ENCODE results near the gene CD8B2.

DNA sequence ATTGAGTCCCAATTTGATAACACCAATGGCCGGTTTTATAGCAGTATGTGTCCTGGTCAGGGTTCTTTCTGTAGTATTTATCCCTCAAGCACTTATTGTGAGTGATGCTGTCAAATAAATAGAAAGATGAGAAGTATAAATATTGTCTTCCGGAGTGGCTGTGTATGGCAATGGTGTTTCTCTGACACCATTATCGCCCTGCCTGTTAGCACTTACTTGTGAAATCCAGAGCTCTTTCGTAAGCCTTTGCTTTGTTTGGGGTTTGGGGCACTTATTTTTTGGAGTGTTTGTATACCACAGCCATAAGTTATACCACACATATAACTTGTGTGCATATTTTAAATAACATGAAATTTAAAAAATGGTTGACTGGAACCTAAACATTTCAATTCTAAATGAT, 29.3 kb downstream of the CD8B2 start:
- TF ChIP-seq, protein P1, sequence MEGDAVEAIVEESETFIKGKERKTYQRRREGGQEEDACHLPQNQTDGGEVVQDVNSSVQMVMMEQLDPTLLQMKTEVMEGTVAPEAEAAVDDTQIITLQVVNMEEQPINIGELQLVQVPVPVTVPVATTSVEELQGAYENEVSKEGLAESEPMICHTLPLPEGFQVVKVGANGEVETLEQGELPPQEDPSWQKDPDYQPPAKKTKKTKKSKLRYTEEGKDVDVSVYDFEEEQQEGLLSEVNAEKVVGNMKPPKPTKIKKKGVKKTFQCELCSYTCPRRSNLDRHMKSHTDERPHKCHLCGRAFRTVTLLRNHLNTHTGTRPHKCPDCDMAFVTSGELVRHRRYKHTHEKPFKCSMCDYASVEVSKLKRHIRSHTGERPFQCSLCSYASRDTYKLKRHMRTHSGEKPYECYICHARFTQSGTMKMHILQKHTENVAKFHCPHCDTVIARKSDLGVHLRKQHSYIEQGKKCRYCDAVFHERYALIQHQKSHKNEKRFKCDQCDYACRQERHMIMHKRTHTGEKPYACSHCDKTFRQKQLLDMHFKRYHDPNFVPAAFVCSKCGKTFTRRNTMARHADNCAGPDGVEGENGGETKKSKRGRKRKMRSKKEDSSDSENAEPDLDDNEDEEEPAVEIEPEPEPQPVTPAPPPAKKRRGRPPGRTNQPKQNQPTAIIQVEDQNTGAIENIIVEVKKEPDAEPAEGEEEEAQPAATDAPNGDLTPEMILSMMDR (IDR thresholded peaks at IDR 0.05; ENCODE audit: low read depth, low read length) = no peak
- TF ChIP-seq EZH2phosphoT487 (IDR thresholded peaks at IDR 0.05; ENCODE audit: low read depth) = no peak

Data from OCI-LY3 (cell line).